K562 (cell line): ENCODE data around the gene TNK2. TPM values are rescaled to one million over a fixed set of nuclear protein-coding genes. Genes with fewer than 3 reads are reported as not detected.
A peak's percentile ranks its signal among the peaks of the same experiment; 100 is the strongest.

ENCODE experiments used
- ATAC-seq: fragments of 200-7000 bp; cut with Tn5 transposase; 3 replicates; pipeline ENCODE4 v1.9.1; 2020; ENCODE audit warnings: moderate library complexity
- BruUV-seq: library from RNA; stranded (reverse); fragments of 400-500 nt; replicated peaks from 2 replicates; lab custom pipeline; 2021; lab: Mats Ljungman, UMichigan
- CTCF ChIA-PET: fragments of 300-600 bp; formaldehyde crosslinking; extraction: SDS; loops from one replicate; lab custom pipeline; 2021; ENCODE audit warnings: low intra/inter-chr PET ratio; lab: Yijun Ruan, JAX
- POLR2A ChIA-PET: fragments of 300-600, 350-650 bp; sonication (Branson Sonifier 250); formaldehyde crosslinking; extraction: SDS; loops from one replicate; lab custom pipeline; 2021; ENCODE audit warnings: antibody characterized with exemption, inconsistent platforms; lab: Yijun Ruan, JAX
- DNase-seq, 4 experiments: peaks; one replicate each; pipeline versions ENCODE4 v3.0.0 to v3.0.0-alpha.2; 2011 to 2018; ENCODE audit warnings: low spot score in 3 of 4, mixed read lengths in 3 of 4; ENCODE audit errors: extremely low read depth in 1 of 4
- FAIRE-seq: peaks from 2 replicates; lab custom pipeline; 2011; peaks lifted over from hg19 to GRCh38; lab: Jason Lieb, UNC
- H2AFZ ChIP-seq: 2 replicates; pipeline ENCODE4 v1.6.0; 2011; ENCODE audit warnings: low read depth, low read length, control low read depth, inconsistent platforms
- H3K27ac ChIP-seq: fragments of 200-600 bp; 3 replicates; pipeline ENCODE4 v1.8.0; 2011; ENCODE audit warnings: low read depth, mild to moderate bottlenecking, control low read depth, inconsistent platforms, low read length, moderate library complexity, mixed read lengths; ENCODE audit errors: extremely low read depth
- H3K27me3 ChIP-seq, 2 experiments: fragments of 300-600 bp in 1 of 2; 2 replicates in 1 of 2; 3 replicates in 1 of 2; pipeline versions ENCODE4 v1.6.0 to v1.8.0; 2011; ENCODE audit warnings: inconsistent platforms in 2 of 2, low read length in 2 of 2, mild to moderate bottlenecking in 1 of 2, mixed read lengths in 1 of 2, moderate library complexity in 1 of 2; ENCODE audit not compliant: control insufficient read depth in 2 of 2, insufficient read depth in 2 of 2
- H3K36me3 ChIP-seq: fragments of 300-600 bp; 3 replicates; pipeline ENCODE4 v1.8.0; 2011; ENCODE audit warnings: mild to moderate bottlenecking, low read length, inconsistent platforms; ENCODE audit not compliant: control insufficient read depth, insufficient read depth
- H3K4me1 ChIP-seq, 2 experiments: fragments of 200-600 bp in 1 of 2; replicated peaks in 1 of 2; 2 replicates in 1 of 2; 3 replicates in 1 of 2; pipeline versions ENCODE4 v1.5.1 to v1.8.0; 2011; ENCODE audit warnings: inconsistent platforms in 2 of 2, low read length in 2 of 2, mild to moderate bottlenecking in 1 of 2, mixed read lengths in 1 of 2, moderate library complexity in 1 of 2; ENCODE audit not compliant: control insufficient read depth in 2 of 2, insufficient read depth in 2 of 2
- H3K4me2 ChIP-seq: 2 replicates; pipeline ENCODE4 v1.6.1; 2011; ENCODE audit warnings: low read length, control low read depth, inconsistent platforms, mixed read lengths; ENCODE audit not compliant: insufficient read depth
- H3K4me3 ChIP-seq: fragments of 200-600 bp; sonication (generic), shearing (Covaris generic); 2 replicates; pipeline ENCODE4 v1.5.1; 2016; ENCODE audit warnings: control low read depth, inconsistent platforms
- H3K79me2 ChIP-seq: fragments of 200-600 bp; 3 replicates; pipeline ENCODE4 v1.8.0; 2011; ENCODE audit warnings: low read length, inconsistent platforms; ENCODE audit not compliant: control insufficient read depth, insufficient read depth
- H3K9ac ChIP-seq, 2 experiments: 2 replicates each; pipeline versions ENCODE4 v1.6.0 to v1.6.1; 2011; ENCODE audit warnings: low read depth in 2 of 2, low read length in 2 of 2, control low read depth in 1 of 2, inconsistent platforms in 1 of 2, mild to moderate bottlenecking in 1 of 2, mixed read lengths in 1 of 2; ENCODE audit not compliant: insufficient read depth in 1 of 2
- H3K9me1 ChIP-seq: one replicate; pipeline ENCODE4 v1.6.0; 2011; ENCODE audit warnings: inconsistent platforms, mild to moderate bottlenecking, low read length, moderate library complexity; ENCODE audit not compliant: control insufficient read depth, insufficient read depth
- H3K9me3 ChIP-seq: replicated peaks from 2 replicates; pipeline ENCODE4 v1.5.1; 2011; ENCODE audit warnings: low read depth, low read length, inconsistent platforms; ENCODE audit not compliant: control insufficient read depth, insufficient read depth
- H4K20me1 ChIP-seq: replicated peaks from 2 replicates; pipeline ENCODE4 v1.6.1; 2011; ENCODE audit warnings: low read length, inconsistent platforms, mixed read lengths; ENCODE audit not compliant: control insufficient read depth, insufficient read depth
- HES1 ChIP-seq: fragments of 450-650 bp; IDR thresholded peaks from 2 replicates; pipeline ENCODE4 v1.6.1; 2016; ENCODE audit warnings: low read depth, mild to moderate bottlenecking, moderate library complexity
- ILF3 ChIP-seq: fragments of 450-650 bp; IDR thresholded peaks from 2 replicates; pipeline ENCODE4 v1.6.1; 2018; ENCODE audit warnings: antibody characterized with exemption, mild to moderate bottlenecking, moderate library complexity, borderline replicate concordance
- LARP7 ChIP-seq: fragments of 450-650 bp; IDR thresholded peaks from 2 replicates; pipeline ENCODE4 v1.6.1; 2016
- POLR2AphosphoS5 ChIP-seq: IDR thresholded peaks from 2 replicates; pipeline ENCODE4 v1.6.1; 2011; ENCODE audit warnings: mild to moderate bottlenecking, low read depth, low read length, moderate library complexity; ENCODE audit not compliant: control insufficient read depth, insufficient read depth
- POLR2G ChIP-seq: fragments of 200-400 bp; formaldehyde crosslinking; IDR thresholded peaks from 2 replicates; pipeline ENCODE4 v1.6.1; 2017; ENCODE audit warnings: low read depth, mild to moderate bottlenecking, antibody characterized with exemption, low read length, moderate library complexity
- RAD21 ChIP-seq, 2 experiments: fragments of 250-450 bp in 1 of 2; fragments of 450-650 bp in 1 of 2; sonication (Bioruptor Pico) in 1 of 2; formaldehyde crosslinking in 1 of 2; IDR thresholded peaks in 1 of 2; conservative IDR thresholded peaks in 1 of 2; 2 replicates each; pipeline versions ENCODE4 v1.4.0 to v1.8.0; 2020 to 2022; ENCODE audit warnings: mild to moderate bottlenecking in 2 of 2, moderate library complexity in 1 of 2
- TARDBP ChIP-seq: fragments of 450-650 bp; IDR thresholded peaks from 2 replicates; pipeline ENCODE4 v1.6.1; 2016
- TFAP4 ChIP-seq: sonication (generic); formaldehyde crosslinking; IDR thresholded peaks from 2 replicates; pipeline ENCODE4 v1.8.0; 2022; ENCODE audit warnings: missing genetic modification reagents, mild to moderate bottlenecking, moderate library complexity, borderline replicate concordance
- UBTF ChIP-seq, 2 experiments: IDR thresholded peaks; 2 replicates each; pipeline ENCODE4 v1.6.1; 2012; ENCODE audit warnings: improper control_type of control experiment in 2 of 2, low read depth in 2 of 2, low read length in 2 of 2, borderline replicate concordance in 1 of 2
- ZNF76 ChIP-seq: fragments of 250-450 bp; sonication (Bioruptor Pico); IDR thresholded peaks from 2 replicates; pipeline ENCODE4 v1.4.0; 2020; ENCODE audit warnings: mild to moderate bottlenecking, moderate library complexity, borderline replicate concordance
- WGBS: fragments of 100-300 bp; shearing (Covaris generic); methylation state at CpG from one replicate; pipeline ENCODE4 v1.1.6; 2016; ENCODE audit warnings: low coverage, mixed read lengths; ENCODE audit not compliant: insufficient coverage; ENCODE audit errors: missing lambda C conversion rate; 5-methylcytosine and 5-hydroxymethylcytosine counted together
- in situ Hi-C: fragments of 300-500 bp; cut with MboI; formaldehyde crosslinking; loops from 4 replicates; pipeline ENCODE4 v1.15.0; 2018; ENCODE audit warnings: inconsistent platforms, mixed read lengths
- intact Hi-C: fragments of 100-400 bp; cut with micrococcal nuclease; formaldehyde crosslinking; loops from 2 replicates; pipeline ENCODE4 v1.14.2; 2022
- polyA plus RNA-seq, 8 experiments: library from polyadenylated mRNA; depleted of rRNA in 4 of 8; stranded (reverse) in 5 of 8; unstranded in 3 of 8; fragments of >200 nt; fragmentation: Nextera tagmentation in 2 of 8; fragmentation: Illumina TruSeq in 1 of 8; extraction: Ambion mirVana in 2 of 8; extraction: Trizol in 1 of 8; gene quantifications; 2 replicates each; pipeline versions ENCODE4 v1.2.1 to v1.2.3, GENCODE V29; 2011 to 2014; ENCODE audit warnings: inconsistent platforms in 1 of 8, missing spikeins in 1 of 8
- total RNA-seq, 7 experiments: library from RNA; depleted of rRNA in 6 of 7; stranded (reverse); fragments of >200 nt in 6 of 7; fragmentation: Illumina TruSeq in 2 of 7; extraction: Trizol in 2 of 7; gene quantifications; 2 replicates each; pipeline versions ENCODE4 v1.2.1 to v1.2.3, GENCODE V29; 2011 to 2021; ENCODE audit warnings: low replicate concordance in 1 of 7

TNK2 gene
- total and polyA plus RNA-seq, 9 of the 15 experiments (the other 6 are each of a cell fraction or from before 2014, with no cell fraction given), result 0.03 to 33.8 (median 6.5) TPM

- TF ChIP-seq RAD21 (CRISPR knock-in tag; conservative IDR thresholded peaks at IDR 0.05 in 1 of 2, IDR thresholded peaks at IDR 0.05 in 1 of 2) (no peak), HES1 (no peak), POLR2AphosphoS5 (peak; percentile 56; the same call in 1 of the 2 replicates), ZNF76 (CRISPR knock-in tag) (no peak)
These were observed 21.9 kb downstream of the TNK2 start (continued) for GRCh38 chr3:195886181-195887141.

GRCh38 chr3:195885036-195885891, 23.1 kb downstream of the TNK2 start:
- H3K27ac ChIP-seq, result no peak overlapping the region
- H3K27me3 ChIP-seq, result no peaks in the 10 kb centered on the region
- no peak overlapping the region for H3K4me3 ChIP-seq
- no peak overlapping the region for H2AFZ ChIP-seq
- H3K4me2 ChIP-seq, result peak overlapping the region; percentile 19; the same call in 1 of the 2 replicates
- FAIRE-seq, result no peak
- in situ Hi-C loops (loop anchor here (25.0 kb wide), 1 partner anchor 627 kb away; the partner anchor contains the start of genes RNF168 and SMCO1), intact Hi-C loops (no loop called here)
- H4K20me1 ChIP-seq, result no peaks in the 10 kb centered on the region
- no peaks in the 10 kb centered on the region for H3K79me2 ChIP-seq
- WGBS, result 56% methylated on average over 22 of the region's 25 CpGs
- BruUV-seq, result no TSS peak
- CTCF ChIA-PET, result no interaction called here
- peaks cover 4% of the 10 kb centered on the region for H3K9me1 ChIP-seq
- peaks cover 7% of the 10 kb centered on the region; the same call in 1 of the 3 replicates for H3K36me3 ChIP-seq
- H3K9ac ChIP-seq, result peak overlapping the region in 1 of 2 experiments; percentile 65; a peak in 2 of 4 replicates
- DNase-seq, result peak; percentile 37 to 63 (median 55)
- POLR2A ChIA-PET, result interaction anchor here (0.6 to 1.3 kb wide), 2 partner anchors 9 to 16 kb away, joined by 3 read pairs; no protein-coding TSS in a partner anchor
- peaks cover 1% of the 10 kb centered on the region; the same call in 1 of the 2 replicates for H3K9me3 ChIP-seq
- H3K4me1 ChIP-seq, result peaks cover 19 to 57% of the 10 kb centered on the region in 2 experiments; a peak in 4 of 5 replicates
- peak; percentile 82 for ATAC-seq
- TF ChIP-seq UBTF (IDR thresholded peaks at IDR 0.05; ENCODE audit: borderline replicate concordance in 1 of 2, low read depth in 2 of 2, low read length in 2 of 2) (no peak), TARDBP (no peak), TFAP4 (CRISPR knock-in tag) (peak; percentile 67), POLR2G (0 out of 2 replicates have a peak, but pooled peaks have one; percentile 26), ILF3 (no peak), LARP7 (no peak)
